GM18508 (cell line): Measurements from ENCODE around the gene OR1F1.
"Not testable (repeated sequence)": the region's sequence is repeated elsewhere in the genome, so short reads cannot be mapped to it uniquely, and the experiment has no call there.

Source experiments
- ATAC-seq: cut with Tn5 transposase; IDR thresholded peaks from one replicate; pipeline ENCODE4 v1.9.1; 2021; ENCODE audit warnings: moderate number of reproducible peaks; ENCODE audit not compliant: insufficient read depth, unreplicated experiment

OR1F1 gene

DNA sequence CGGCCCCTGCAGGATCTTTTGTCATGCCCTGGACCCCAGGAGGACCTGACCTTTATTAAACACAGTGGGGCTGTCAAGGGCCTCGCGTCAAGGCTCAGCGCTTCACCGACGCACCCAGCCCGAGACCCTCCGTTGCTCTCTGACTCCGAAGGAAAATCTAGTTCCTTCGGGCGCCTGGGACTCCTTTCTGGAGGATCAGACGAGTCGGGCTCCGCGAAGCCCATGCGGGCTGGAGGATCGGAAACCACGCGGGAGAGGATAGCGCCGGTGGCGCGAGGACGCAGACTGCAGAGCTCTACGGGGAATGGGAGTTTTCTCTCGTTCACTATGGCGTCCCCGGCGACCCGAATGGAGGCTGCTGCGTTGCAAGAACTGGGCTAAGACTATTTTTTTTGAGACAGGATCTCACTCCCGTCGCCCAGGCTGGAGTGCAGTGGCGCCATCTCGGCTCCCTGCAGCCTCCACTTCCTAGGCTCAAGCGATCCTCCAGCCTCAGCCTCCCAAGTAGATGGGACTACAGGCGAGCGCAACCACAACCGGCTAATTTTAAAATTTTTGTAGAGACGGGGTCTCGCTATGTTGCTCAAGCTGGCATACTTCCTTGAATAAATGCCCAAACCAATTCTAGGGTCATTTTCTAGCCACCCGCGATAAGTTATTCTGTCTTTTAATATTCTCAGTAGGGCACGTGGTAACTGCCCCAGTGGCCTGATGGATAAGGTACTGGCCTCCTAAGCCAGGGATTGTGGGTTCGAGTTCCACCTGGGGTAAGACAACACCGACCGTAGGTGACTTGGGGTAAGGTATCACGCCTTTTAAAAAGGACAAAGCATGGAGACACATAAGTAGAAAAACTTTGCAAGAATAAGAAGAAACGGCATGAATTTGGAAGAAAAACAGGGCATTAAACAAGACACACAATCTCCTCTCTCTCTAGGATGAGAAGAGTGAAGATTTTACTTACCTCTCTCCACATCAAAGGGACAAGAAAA, 5.5 kb downstream of the OR1F1 start:
- no peak for ATAC-seq

DNA sequence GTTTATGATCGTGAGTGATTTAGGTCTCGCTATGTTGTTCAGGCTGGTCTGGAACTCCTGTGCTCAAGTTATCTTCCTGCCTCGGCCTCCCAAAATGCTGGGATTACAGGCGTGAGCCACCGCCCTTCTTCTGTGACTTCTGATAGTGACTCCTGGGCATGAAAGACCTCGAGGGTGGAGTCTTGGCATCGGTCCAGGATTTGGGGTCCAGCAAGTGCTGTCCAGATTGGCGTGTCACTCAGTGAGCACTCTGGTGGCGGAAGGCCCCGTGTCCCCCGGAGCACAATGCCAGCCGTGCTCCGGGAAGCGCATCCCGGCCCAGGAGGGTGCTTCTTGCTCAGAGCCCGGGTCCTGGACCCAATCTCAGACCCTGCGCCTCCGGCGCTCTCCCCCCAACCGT, 6.8 kb downstream of the OR1F1 start:
- ATAC-seq = no peak

- no peak for ATAC-seq
These were observed 8.0 kb downstream of the OR1F1 start for GRCh38 chr16:3195975-3196374.

DNA sequence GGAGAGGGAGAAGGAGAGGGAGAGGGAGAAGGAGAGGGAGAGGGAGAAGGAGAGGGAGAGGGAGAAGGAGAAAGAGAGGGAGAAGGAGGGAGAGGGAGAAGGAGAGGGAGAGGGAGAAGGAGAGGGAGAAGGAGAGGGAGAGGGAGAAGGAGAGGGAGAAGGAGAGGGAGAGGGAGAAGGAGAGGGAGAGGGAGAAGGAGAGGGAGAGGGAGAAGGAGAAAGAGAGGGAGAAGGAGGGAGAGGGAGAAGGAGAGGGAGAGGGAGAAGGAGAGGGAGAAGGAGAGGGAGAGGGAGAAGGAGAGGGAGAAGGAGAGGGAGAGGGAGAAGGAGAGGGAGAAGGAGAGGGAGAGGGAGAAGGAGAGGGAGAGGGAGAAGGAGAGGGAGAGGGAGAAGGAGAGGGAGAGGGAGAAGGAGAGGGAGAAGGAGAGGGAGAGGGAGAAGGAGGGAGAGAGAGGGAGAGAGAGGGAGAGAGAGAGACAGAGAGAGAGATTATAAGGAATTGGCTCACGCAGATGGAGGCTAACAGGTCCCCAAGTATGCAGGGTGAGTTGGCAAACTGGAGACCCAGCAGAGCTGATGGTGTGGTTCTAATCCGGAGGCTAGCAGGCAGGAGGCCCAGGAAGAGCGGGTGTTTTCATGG, 9.8 kb downstream of the OR1F1 start:
- not testable (repeated sequence) for ATAC-seq

DNA sequence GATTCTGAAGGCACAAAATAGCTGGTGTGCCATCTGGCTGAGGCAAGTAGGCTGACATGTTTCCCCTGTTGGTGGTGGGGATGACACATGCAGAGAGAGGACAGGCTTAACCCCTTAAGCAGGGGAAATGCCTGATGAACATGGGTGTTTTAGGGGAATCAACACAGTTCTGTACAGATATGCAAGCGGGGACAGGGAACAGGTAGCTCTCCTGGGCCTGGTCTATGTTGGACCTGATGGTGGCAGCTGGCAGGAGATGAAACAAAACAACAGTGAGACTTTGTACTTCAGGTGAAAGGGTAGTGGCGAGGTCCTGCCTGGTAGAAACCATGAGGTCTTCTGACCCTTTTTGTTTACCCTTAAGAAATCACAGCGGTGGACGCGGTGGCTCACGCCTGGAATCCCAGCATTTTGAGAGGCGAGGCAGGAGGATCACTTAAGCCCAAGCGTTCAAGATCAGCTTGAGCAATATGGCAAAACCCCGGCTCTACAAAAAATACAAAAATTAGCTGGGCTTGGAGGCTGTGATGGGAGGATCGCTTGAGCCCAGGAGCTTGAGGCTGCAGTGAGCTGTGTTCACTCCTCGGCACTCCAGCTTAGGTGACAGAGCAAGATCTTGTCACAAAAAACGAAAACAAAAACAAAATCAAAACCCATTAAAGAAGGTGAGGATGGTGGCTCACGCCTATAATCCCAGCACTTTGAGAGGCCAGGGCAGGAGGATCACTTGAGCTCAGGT, 10.5 kb downstream of the OR1F1 start:
- ATAC-seq = no peak

DNA sequence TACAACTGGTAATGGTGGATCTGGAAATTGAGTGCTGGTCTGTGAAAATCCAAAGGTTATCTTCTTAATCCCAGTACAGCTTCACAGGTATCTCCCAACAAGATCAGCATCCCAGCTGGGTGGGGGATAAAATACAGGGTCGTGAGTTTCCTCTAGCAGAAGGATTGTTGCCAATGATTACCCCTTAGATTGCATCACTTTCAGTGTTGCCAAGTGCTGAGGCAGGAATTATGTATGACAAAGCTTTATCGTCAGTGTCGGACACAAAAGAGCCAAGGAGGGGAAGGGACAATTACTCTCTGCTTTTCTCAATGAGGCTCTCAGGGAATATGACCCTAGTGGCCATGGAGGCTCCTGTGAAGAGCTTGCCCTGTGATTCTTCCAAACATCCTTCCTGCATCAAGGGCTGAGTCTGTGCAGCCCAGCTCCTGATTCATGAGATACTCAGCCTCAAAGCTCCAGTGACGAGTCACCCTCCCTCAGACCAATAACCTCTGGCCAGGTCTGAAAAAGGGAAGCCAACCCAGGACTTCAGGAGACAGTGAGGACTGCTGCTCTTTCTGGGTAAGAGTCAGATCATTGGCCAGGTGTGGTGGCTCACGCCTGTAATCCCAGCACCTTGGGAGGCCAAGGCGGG, 15.0 kb downstream of the OR1F1 start:
- ATAC-seq = no peak

GRCh38 chr16:3205939-3206338, 17.9 kb downstream of the OR1F1 start:
- ATAC-seq = not testable (repeated sequence)

GRCh38 chr16:3207086-3207953, 19.3 kb downstream of the OR1F1 start:
- ATAC-seq = no peak

GRCh38 chr16:3212006-3212405, 24.0 kb downstream of the OR1F1 start:
- no peak for ATAC-seq

GRCh38 chr16:3212567-3212966, 24.6 kb downstream of the OR1F1 start:
- ATAC-seq = no peak

DNA sequence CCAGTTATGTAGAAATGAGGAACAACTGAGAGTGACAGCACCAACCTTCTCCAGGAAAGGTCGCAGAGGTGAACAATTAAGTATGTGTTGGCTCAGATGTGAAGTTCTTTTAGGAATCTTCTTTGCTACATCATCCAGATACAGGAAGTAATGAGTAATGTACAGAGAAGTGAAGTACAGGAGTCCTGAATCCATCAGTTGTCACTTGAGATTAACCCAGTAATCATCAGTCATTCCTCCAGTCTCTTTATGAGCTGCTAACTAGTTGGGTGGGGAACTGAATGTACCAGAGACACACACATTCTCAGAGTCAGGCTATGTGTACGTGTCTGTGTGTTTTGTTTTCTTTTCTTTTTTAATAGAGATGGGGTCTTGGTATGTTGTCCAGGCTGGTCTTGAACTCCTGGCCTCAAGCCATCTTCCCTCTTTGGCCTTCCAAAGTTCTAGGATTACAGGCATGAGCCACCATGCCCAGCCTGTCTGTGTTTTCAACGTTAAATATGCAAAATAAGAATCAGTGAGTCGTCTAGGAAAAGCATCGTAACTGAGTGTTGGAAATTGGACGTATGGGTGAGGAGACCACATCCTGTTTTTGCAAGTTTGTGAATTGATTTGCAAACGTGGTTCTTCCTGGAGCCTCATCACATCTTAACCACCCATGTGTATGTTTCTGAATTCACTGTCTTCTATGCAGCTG, 27.0 kb downstream of the OR1F1 start:
- no peak for ATAC-seq

- no peak for ATAC-seq
These were observed 27.7 kb downstream of the OR1F1 start for GRCh38 chr16:3215601-3216262.

- ATAC-seq = no peak
These were observed 28.2 kb downstream of the OR1F1 start for GRCh38 chr16:3216263-3216640.

DNA sequence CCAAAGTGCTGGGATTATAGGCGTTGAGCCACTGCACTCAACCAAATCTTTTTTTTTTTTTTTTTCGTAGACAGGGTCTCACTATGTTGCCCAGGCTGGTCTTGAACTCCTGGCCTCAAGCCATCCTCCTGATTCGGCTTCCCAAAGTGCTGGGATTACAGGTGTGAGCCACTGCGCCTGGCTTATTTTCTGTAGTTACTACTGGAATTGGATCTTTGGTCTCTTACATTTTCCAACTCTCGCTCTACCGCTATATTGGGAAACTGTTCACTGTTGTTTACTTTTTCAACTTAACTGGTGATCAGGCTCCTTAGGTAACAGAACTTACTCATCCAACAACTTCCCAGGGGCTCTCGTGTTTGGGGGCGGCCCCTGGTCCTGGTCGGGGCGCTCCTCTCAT, 32.8 kb downstream of the OR1F1 start:
- ATAC-seq = no peak

DNA sequence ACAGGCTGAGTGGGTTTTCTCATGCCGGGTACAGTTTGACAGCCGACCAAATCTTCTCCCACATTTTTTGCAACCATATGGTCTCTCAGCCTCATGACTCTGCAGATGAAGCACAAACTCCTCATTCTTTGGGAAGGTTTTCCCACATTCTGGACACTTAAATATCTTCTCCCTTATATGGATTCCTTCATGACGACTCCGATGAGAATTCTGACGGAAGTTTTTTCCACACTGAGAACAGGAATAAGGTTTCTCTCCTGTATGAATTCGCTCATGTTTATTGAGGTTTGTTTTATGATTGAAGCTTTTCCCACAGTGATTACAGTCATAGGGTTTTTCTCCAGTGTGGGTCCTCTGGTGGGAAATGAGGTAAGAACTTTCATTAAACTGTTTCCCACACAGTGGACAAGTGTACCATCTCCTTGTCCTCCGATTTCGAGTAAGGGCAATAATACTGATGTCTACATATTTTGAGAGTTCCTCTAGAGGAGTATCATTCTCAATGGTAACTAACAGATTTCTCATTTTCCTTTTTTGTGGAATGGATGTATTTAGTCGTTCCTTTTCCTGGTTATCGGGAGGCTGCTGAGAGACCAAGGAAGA, 36.0 kb downstream of the OR1F1 start:
- no peak for ATAC-seq

- ATAC-seq = no peak
These were observed 46.5 kb downstream of the OR1F1 start for GRCh38 chr16:3234543-3234856.

- ATAC-seq = peak; percentile 54
These were observed 47.0 kb downstream of the OR1F1 start, which contains the start of gene ZNF200 for GRCh38 chr16:3234857-3235561. TSS of gene ZNF200 (minus strand) at chr16:3235158. CDS start at chr16:3233755, 1,403 bp downstream.
